GM12878 (cell line): ENCODE results near the gene CAPZB. TPM values are rescaled to one million over a fixed set of nuclear protein-coding genes. Genes with fewer than 3 reads are reported as not detected.

Experiments used
- BCLAF1 ChIP-seq: fragments of 450-650 bp; IDR thresholded peaks from 2 replicates; pipeline ENCODE4 v1.6.1; 2017; ENCODE audit warnings: antibody characterized with exemption, mild to moderate bottlenecking, moderate library complexity
- ETV6 ChIP-seq, 2 experiments: fragments of 450-650 bp in 1 of 2; IDR thresholded peaks in 1 of 2; conservative IDR thresholded peaks in 1 of 2; 2 replicates each; pipeline ENCODE4 v1.6.1; 2014; ENCODE audit warnings: antibody characterized with exemption in 1 of 2, borderline replicate concordance in 1 of 2, low read depth in 1 of 2, mild to moderate bottlenecking in 1 of 2, moderate library complexity in 1 of 2
- RUNX3 ChIP-seq: IDR thresholded peaks from 2 replicates; pipeline ENCODE4 v1.6.1; 2012; ENCODE audit warnings: low read length, inconsistent platforms
- polyA plus RNA-seq, 11 experiments: library from polyadenylated mRNA; depleted of rRNA in 4 of 11; unstranded in 6 of 11; stranded (reverse) in 5 of 11; fragments of >200 nt; fragmentation: Nextera tagmentation in 4 of 11; fragmentation: Illumina TruSeq in 1 of 11; extraction: Ambion mirVana in 4 of 11; extraction: Trizol in 1 of 11; gene quantifications; 1 replicate in 1 of 11; 2 replicates in 10 of 11; pipeline versions ENCODE4 v1.2.1 to v1.2.3, GENCODE V29; 2011 to 2016; ENCODE audit warnings: inconsistent platforms in 2 of 11, missing spikeins in 2 of 11, low read depth in 1 of 11
- total RNA-seq, 4 experiments: library from RNA; depleted of rRNA in 3 of 4; stranded (reverse); fragments of >200 nt in 3 of 4; fragmentation: Illumina TruSeq in 1 of 4; extraction: Trizol in 1 of 4; gene quantifications; 2 replicates each; pipeline versions ENCODE4 v1.2.1 to v1.2.3, GENCODE V29; 2013 to 2021
- TF ChIP-seq, protein P1 (sequence below): fragments of 450-650 bp; IDR thresholded peaks from 2 replicates; pipeline ENCODE4 v1.6.1; 2017; ENCODE audit warnings: mild to moderate bottlenecking, low read depth, inconsistent platforms; ENCODE audit not compliant: poor library complexity, severe bottlenecking
- TF ChIP-seq, protein P2 (sequence below): IDR thresholded peaks from 2 replicates; pipeline ENCODE4 v1.6.1; 2012; ENCODE audit warnings: low read length, inconsistent platforms

The CAPZB gene
- total and polyA plus RNA-seq, 10 of the 15 experiments (the other 5 are each of a cell fraction or from before 2014, with no cell fraction given): 104 to 454 (median 213) TPM

DNA sequence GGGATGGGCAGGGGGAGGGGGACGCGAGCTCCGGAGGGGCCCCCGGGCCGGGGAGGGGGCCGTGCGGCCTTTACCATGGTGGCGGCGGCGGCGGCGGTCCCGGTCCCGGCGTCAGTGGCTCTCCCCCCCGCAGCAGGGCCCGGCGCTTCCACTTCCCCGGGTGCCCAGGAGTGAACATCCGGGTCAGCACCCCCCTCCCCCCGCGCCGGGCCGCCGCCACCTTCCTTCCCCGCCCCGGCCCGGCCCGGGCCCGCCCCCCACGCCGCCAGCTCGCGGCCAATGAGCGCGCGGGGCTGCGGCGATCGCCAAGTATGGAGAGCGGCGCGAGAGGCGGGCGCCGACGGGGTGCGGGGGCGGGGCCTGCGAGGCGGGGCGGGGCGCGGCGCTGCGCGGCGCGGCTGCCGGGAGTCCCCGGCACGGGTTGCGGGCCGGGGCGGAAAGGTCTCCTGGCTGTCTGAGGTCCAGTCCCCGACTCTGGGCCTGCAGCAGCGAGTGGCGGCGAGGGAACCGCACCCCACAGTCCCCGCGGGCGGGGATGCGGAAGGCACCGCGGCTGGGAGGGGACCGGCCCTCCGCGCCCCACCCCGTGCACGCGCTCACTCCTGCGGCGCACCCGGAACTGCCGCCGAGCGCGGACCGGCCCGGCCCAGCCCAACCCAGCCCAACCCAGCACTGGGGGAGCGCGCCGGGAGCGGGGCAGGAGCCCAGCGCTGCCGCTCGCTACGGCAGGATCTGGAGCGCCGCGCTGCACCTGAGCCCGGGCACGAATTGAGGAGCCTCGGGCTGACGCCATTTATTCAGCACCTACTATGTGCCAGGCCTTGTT lies at the start of gene CAPZB (continued):
- TF ChIP-seq, protein P1, sequence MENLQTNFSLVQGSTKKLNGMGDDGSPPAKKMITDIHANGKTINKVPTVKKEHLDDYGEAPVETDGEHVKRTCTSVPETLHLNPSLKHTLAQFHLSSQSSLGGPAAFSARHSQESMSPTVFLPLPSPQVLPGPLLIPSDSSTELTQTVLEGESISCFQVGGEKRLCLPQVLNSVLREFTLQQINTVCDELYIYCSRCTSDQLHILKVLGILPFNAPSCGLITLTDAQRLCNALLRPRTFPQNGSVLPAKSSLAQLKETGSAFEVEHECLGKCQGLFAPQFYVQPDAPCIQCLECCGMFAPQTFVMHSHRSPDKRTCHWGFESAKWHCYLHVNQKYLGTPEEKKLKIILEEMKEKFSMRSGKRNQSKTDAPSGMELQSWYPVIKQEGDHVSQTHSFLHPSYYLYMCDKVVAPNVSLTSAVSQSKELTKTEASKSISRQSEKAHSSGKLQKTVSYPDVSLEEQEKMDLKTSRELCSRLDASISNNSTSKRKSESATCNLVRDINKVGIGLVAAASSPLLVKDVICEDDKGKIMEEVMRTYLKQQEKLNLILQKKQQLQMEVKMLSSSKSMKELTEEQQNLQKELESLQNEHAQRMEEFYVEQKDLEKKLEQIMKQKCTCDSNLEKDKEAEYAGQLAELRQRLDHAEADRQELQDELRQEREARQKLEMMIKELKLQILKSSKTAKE: no peak
- TF ChIP-seq BCLAF1 (no peak), ETV6 (conservative IDR thresholded peaks at IDR 0.05 in 1 of 2, IDR thresholded peaks at IDR 0.05 in 1 of 2; ENCODE audit: borderline replicate concordance in 1 of 2, low read depth in 1 of 2) (no peak), RUNX3 (no peak)
- TF ChIP-seq, protein P2, sequence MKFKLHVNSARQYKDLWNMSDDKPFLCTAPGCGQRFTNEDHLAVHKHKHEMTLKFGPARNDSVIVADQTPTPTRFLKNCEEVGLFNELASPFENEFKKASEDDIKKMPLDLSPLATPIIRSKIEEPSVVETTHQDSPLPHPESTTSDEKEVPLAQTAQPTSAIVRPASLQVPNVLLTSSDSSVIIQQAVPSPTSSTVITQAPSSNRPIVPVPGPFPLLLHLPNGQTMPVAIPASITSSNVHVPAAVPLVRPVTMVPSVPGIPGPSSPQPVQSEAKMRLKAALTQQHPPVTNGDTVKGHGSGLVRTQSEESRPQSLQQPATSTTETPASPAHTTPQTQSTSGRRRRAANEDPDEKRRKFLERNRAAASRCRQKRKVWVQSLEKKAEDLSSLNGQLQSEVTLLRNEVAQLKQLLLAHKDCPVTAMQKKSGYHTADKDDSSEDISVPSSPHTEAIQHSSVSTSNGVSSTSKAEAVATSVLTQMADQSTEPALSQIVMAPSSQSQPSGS: no peak
